Loucy (cell line): Measurements from ENCODE around the gene CYFIP2.

Experiments used
- CTCF ChIP-seq: fragments of 200-600 bp; sonication (generic); conservative IDR thresholded peaks from 2 replicates; pipeline ENCODE4 v1.5.1; 2014; ENCODE audit warnings: mild to moderate bottlenecking, antibody characterized with exemption, low read length
- EZH2phosphoT487 ChIP-seq: fragments of 200-600 bp; IDR thresholded peaks from 2 replicates; pipeline ENCODE4 v1.6.1; 2018; ENCODE audit warnings: antibody characterized with exemption, mild to moderate bottlenecking, moderate library complexity, borderline replicate concordance

GRCh38 chr5:157247267-157247666 lies 18.7 kb upstream of the CYFIP2 start:
- TF ChIP-seq CTCF (no peak), EZH2phosphoT487 (no peak)
